ENCODE data around the gene WDR48.
A peak's percentile ranks its signal among the peaks of the same experiment; 100 is the strongest.

The WDR48 gene

GRCh38 chr3:39110041-39110639 is 58.3 kb downstream of the WDR48 start:
- no peak overlapping the region for H3K27ac ChIP-seq
- H3K4me3 ChIP-seq = no peak overlapping the region
- no peak for TF ChIP-seq CTCF (IDR thresholded peaks at IDR 0.05)
- DNase-seq (ENCODE audit: low spot score) = peak; percentile 31

- DNase-seq (ENCODE audit: low spot score) = peak; percentile 45
- no peak overlapping the region for H3K4me3 ChIP-seq
- H3K27ac ChIP-seq = no peak overlapping the region
- TF ChIP-seq CTCF (IDR thresholded peaks at IDR 0.05) = no peak
Observed at GRCh38 chr3:39112113-39112512, 60.3 kb downstream of the WDR48 start.

GRCh38 chr3:39112535-39112934 is 60.7 kb downstream of the WDR48 start:
- DNase-seq (ENCODE audit: low spot score) = no peak
- Histone ChIP-seq H3K27ac (no peak overlapping the region), H3K4me3 (no peak overlapping the region)
- no peak for TF ChIP-seq CTCF (IDR thresholded peaks at IDR 0.05)

GRCh38 chr3:39113291-39113690 is 61.5 kb downstream of the WDR48 start:
- TF ChIP-seq CTCF (IDR thresholded peaks at IDR 0.05) = no peak
- no peak overlapping the region for H3K27ac ChIP-seq
- peak; percentile 63 for DNase-seq (ENCODE audit: low spot score)
- no peak overlapping the region for H3K4me3 ChIP-seq

- no peak for TF ChIP-seq CTCF (IDR thresholded peaks at IDR 0.05)
- Histone ChIP-seq H3K27ac (no peak overlapping the region), H3K4me3 (no peak overlapping the region)
- no peak for DNase-seq (ENCODE audit: low spot score)
Observed at GRCh38 chr3:39114456-39114855, 62.6 kb downstream of the WDR48 start.

GRCh38 chr3:39115870-39116269 is 64.1 kb downstream of the WDR48 start:
- no peak for TF ChIP-seq CTCF (IDR thresholded peaks at IDR 0.05)
- no peak for DNase-seq (ENCODE audit: low spot score)

GRCh38 chr3:39118079-39118478 is 66.3 kb downstream of the WDR48 start:
- Histone ChIP-seq H3K27ac (no peak overlapping the region), H3K4me3 (no peak overlapping the region)
- no peak for DNase-seq (ENCODE audit: low spot score)
- no peak for TF ChIP-seq CTCF (IDR thresholded peaks at IDR 0.05)

More at GRCh38 chr3:39115870-39116269, 64.1 kb downstream of the WDR48 start:
- no peak overlapping the region for H3K27ac ChIP-seq
- no peak overlapping the region for H3K4me3 ChIP-seq
